ENCODE results near the gene DNAL1.

DNA sequence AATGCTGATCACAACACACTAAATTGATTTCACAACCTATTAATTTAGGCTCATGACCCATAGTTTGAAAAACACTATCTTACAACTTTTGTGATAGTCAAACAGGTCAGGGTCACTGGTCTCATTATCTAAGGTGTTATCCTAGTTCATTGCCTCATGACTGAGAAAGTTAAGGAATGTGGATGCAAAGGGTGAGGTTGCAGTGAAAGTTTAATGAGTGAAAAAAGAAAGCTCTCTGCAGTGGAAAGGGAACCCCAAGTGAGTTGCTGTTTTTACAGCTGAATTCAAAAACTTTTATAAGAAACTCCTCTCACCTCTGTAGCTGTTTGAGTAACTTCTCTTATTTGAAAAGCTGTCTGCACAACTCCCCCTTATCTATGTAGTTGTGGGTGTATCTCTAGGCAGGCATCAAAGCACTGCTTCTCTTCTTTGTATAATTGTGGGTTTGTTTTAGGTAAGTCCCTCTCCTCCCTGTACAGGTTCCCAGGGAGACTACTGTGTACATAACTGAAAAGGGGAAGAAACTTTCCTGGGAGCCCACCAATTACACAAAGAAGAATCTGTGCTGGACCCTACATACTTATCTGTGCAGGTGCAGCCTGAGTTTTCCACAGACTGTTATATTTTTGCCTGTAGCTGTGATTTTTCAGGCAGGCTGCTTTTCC lies 18.9 kb downstream of the DNAL1 start:
- TF ChIP-seq, protein P1, sequence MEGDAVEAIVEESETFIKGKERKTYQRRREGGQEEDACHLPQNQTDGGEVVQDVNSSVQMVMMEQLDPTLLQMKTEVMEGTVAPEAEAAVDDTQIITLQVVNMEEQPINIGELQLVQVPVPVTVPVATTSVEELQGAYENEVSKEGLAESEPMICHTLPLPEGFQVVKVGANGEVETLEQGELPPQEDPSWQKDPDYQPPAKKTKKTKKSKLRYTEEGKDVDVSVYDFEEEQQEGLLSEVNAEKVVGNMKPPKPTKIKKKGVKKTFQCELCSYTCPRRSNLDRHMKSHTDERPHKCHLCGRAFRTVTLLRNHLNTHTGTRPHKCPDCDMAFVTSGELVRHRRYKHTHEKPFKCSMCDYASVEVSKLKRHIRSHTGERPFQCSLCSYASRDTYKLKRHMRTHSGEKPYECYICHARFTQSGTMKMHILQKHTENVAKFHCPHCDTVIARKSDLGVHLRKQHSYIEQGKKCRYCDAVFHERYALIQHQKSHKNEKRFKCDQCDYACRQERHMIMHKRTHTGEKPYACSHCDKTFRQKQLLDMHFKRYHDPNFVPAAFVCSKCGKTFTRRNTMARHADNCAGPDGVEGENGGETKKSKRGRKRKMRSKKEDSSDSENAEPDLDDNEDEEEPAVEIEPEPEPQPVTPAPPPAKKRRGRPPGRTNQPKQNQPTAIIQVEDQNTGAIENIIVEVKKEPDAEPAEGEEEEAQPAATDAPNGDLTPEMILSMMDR (IDR thresholded peaks at IDR 0.05): no peak
- TF ChIP-seq POLR2A (IDR thresholded peaks at IDR 0.05): no peak
- no peak for TF ChIP-seq EP300 (IDR thresholded peaks at IDR 0.05)
